ENCODE results near the gene OLFML3. TPM values are rescaled to one million over a fixed set of nuclear protein-coding genes. Genes with fewer than 3 reads are reported as not detected.

Gene OLFML3
- total and polyA plus RNA-seq, 2 experiments from 2014 or later: 9.7 to 16.0 TPM

DNA sequence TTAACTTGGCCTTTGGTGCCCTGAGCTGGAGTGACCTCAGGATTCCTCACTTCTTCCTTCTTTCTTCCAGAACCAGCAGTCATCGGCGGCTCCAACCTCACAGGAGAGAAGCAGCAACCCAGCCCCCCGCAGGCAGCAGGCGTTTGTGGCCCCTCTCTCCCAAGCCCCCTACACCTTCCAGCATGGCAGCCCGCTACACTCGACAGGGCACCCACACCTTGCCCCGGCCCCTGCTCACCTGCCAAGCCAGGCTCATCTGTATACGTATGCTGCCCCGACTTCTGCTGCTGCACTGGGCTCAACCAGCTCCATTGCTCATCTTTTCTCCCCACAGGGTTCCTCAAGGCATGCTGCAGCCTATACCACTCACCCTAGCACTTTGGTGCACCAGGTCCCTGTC, 6.3 kb upstream of the OLFML3 start:
- no peak for TF ChIP-seq CTCF (IDR thresholded peaks at IDR 0.05; ENCODE audit: low read depth, low read length)
- no peak for DNase-seq (ENCODE audit: low read depth in 1 of 2, low spot score in 1 of 2)
- H3K36me3 ChIP-seq: peaks cover 54% of the 10 kb centered on the region

GRCh38 chr1:113975211-113975895, 3.9 kb upstream of the OLFML3 start:
- DNase-seq (ENCODE audit: low read depth in 1 of 2, low spot score in 1 of 2): peak in 1 of 2 donors; percentile 27
- Histone ChIP-seq H3K36me3 (peaks cover 30% of the 10 kb centered on the region), H3K27ac (no peak overlapping the region)

More for the DNA sequence above, 6.3 kb upstream of the OLFML3 start:
- Histone ChIP-seq H3K4me3 (no peak overlapping the region), H3K4me1 (ENCODE audit: low read depth) (no peaks in the 10 kb centered on the region), H3K9me3 (ENCODE audit: low read depth) (no peaks in the 10 kb centered on the region), H3K27me3 (no peaks in the 10 kb centered on the region), H3K27ac (no peak overlapping the region)

GRCh38 chr1:113976609-113977278, 2.5 kb upstream of the OLFML3 start:
- peaks cover 13% of the 10 kb centered on the region for H3K4me1 ChIP-seq (ENCODE audit: low read depth)

More at GRCh38 chr1:113975211-113975895, 3.9 kb upstream of the OLFML3 start:
- Histone ChIP-seq H3K4me3 (no peak overlapping the region), H3K9me3 (ENCODE audit: low read depth) (no peaks in the 10 kb centered on the region), H3K4me1 (ENCODE audit: low read depth) (peaks cover 13% of the 10 kb centered on the region), H3K27me3 (no peaks in the 10 kb centered on the region)
- no peak for TF ChIP-seq CTCF (IDR thresholded peaks at IDR 0.05; ENCODE audit: low read depth, low read length)

GRCh38 chr1:113977906-113978305, 1.4 kb upstream of the OLFML3 start:
- peaks cover 18% of the 10 kb centered on the region for H3K4me1 ChIP-seq (ENCODE audit: low read depth)
- peak overlapping the region; percentile 91 for H3K27ac ChIP-seq
- DNase-seq (ENCODE audit: low read depth in 1 of 2, low spot score in 1 of 2): no peak

More at GRCh38 chr1:113976609-113977278, 2.5 kb upstream of the OLFML3 start:
- Histone ChIP-seq H3K9me3 (ENCODE audit: low read depth) (no peaks in the 10 kb centered on the region), H3K27ac (peak overlapping the region; percentile 54), H3K4me3 (no peak overlapping the region), H3K27me3 (no peaks in the 10 kb centered on the region), H3K36me3 (peaks cover 19% of the 10 kb centered on the region)
- TF ChIP-seq CTCF (IDR thresholded peaks at IDR 0.05; ENCODE audit: low read depth, low read length): peak; percentile 84
- peak; percentile 41 to 70 for DNase-seq (ENCODE audit: low read depth in 1 of 2, low spot score in 1 of 2)

DNA sequence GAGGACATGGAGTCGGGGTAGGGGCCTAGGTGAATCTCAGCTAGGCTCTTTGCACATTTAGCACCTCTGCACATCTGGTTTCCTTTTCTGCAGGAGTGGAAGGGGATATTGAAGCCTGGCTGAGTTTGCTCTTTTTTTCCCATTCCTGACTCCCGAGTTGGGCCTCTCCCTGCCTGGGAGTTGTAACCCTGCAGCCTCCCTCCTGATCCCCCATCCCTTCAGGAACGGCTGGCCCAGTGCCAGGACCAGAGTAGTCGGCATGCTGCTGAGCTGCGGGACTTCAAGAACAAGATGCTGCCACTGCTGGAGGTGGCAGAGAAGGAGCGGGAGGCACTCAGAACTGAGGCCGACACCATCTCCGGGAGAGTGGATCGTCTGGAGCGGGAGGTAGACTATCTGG, 836 bp downstream of the OLFML3 start:
- Histone ChIP-seq H3K27me3 (no peaks in the 10 kb centered on the region), H3K9me3 (ENCODE audit: low read depth) (no peaks in the 10 kb centered on the region), H3K36me3 (no peaks in the 10 kb centered on the region), H3K27ac (peak overlapping the region; percentile 91), H3K4me3 (no peak overlapping the region), H3K4me1 (ENCODE audit: low read depth) (peaks cover 21% of the 10 kb centered on the region)
- TF ChIP-seq CTCF (IDR thresholded peaks at IDR 0.05; ENCODE audit: low read depth, low read length): no peak
- DNase-seq (ENCODE audit: low read depth in 1 of 2, low spot score in 1 of 2): peak; percentile 45 to 76

More at GRCh38 chr1:113977906-113978305, 1.4 kb upstream of the OLFML3 start:
- TF ChIP-seq CTCF (IDR thresholded peaks at IDR 0.05; ENCODE audit: low read depth, low read length): no peak
- Histone ChIP-seq H3K4me3 (no peak overlapping the region), H3K9me3 (ENCODE audit: low read depth) (no peaks in the 10 kb centered on the region), H3K27me3 (no peaks in the 10 kb centered on the region), H3K36me3 (peaks cover 12% of the 10 kb centered on the region)

All from cardiac muscle cell (in vitro differentiated cells and primary cell).